NCI-H748 (cell line): ENCODE measurements around the gene MYO15A.

Source experiments
- DNase-seq: peaks from one replicate; lab custom pipeline; 2025; ENCODE audit not compliant: unreplicated experiment; lab: John Stamatoyannopoulos, UW

Gene MYO15A

GRCh38 chr17:18129041-18129502 lies 20.5 kb downstream of the MYO15A start:
- peak; percentile 52 for DNase-seq

GRCh38 chr17:18132711-18133110 lies 24.2 kb downstream of the MYO15A start:
- no peak for DNase-seq

GRCh38 chr17:18136357-18136756 lies 27.8 kb downstream of the MYO15A start:
- no peak for DNase-seq

- DNase-seq = no peak
Measured at GRCh38 chr17:18138065-18138749, 29.7 kb downstream of the MYO15A start.

GRCh38 chr17:18139092-18139491 lies 30.5 kb downstream of the MYO15A start:
- no peak for DNase-seq

- no peak for DNase-seq
Measured at GRCh38 chr17:18139498-18139897, 30.9 kb downstream of the MYO15A start.

GRCh38 chr17:18139949-18140348 lies 31.4 kb downstream of the MYO15A start:
- no peak for DNase-seq

GRCh38 chr17:18140648-18141047 lies 32.1 kb downstream of the MYO15A start:
- DNase-seq = no peak

GRCh38 chr17:18141210-18141803 lies 32.8 kb downstream of the MYO15A start:
- DNase-seq = peak; percentile 68

GRCh38 chr17:18142417-18142816 lies 33.9 kb downstream of the MYO15A start:
- no peak for DNase-seq

GRCh38 chr17:18143044-18143936 lies 34.7 kb downstream of the MYO15A start:
- peak; percentile 27 for DNase-seq

GRCh38 chr17:18144261-18144660 lies 35.7 kb downstream of the MYO15A start:
- DNase-seq = no peak

- no peak for DNase-seq
Measured at GRCh38 chr17:18144855-18145254, 36.3 kb downstream of the MYO15A start.

GRCh38 chr17:18145811-18146210 lies 37.3 kb downstream of the MYO15A start:
- no peak for DNase-seq

- DNase-seq = no peak
Measured at GRCh38 chr17:18146259-18146658, 37.7 kb downstream of the MYO15A start.

GRCh38 chr17:18146980-18147379 lies 38.4 kb downstream of the MYO15A start:
- DNase-seq = no peak

GRCh38 chr17:18148586-18148985 lies 40.0 kb downstream of the MYO15A start:
- DNase-seq = no peak

- no peak for DNase-seq
Measured at GRCh38 chr17:18151290-18151689, 42.7 kb downstream of the MYO15A start.

- no peak for DNase-seq
Measured at GRCh38 chr17:18155179-18155578, 46.6 kb downstream of the MYO15A start.

- DNase-seq = no peak
Measured at GRCh38 chr17:18156171-18156975, 47.8 kb downstream of the MYO15A start.

GRCh38 chr17:18156976-18157280 lies 48.4 kb downstream of the MYO15A start:
- DNase-seq = no peak
